Osteocyte (in vitro differentiated cells): ENCODE results near the gene FAM193B. TPM values are rescaled to one million over a fixed set of nuclear protein-coding genes. Genes with fewer than 3 reads are reported as not detected.

ENCODE experiments used
- DNase-seq: peaks from one replicate; pipeline ENCODE4 v3.0.0; 2021; ENCODE audit warnings: mixed read lengths; ENCODE audit not compliant: unreplicated experiment; ENCODE audit errors: extremely low spot score
- H3K27ac Mint-ChIP-seq: one replicate; pipeline ENCODE4 v1.8.0; 2021; ENCODE audit warnings: mild to moderate bottlenecking, mixed read lengths; ENCODE audit not compliant: unreplicated experiment
- H3K27me3 Mint-ChIP-seq: one replicate; pipeline ENCODE4 v1.8.0; 2021; ENCODE audit warnings: mixed read lengths; ENCODE audit not compliant: unreplicated experiment
- H3K36me3 Mint-ChIP-seq: one replicate; pipeline ENCODE4 v1.8.0; 2021; ENCODE audit warnings: mixed read lengths; ENCODE audit not compliant: unreplicated experiment
- H3K4me1 Mint-ChIP-seq: one replicate; pipeline ENCODE4 v1.8.0; 2021; ENCODE audit warnings: mixed read lengths; ENCODE audit not compliant: unreplicated experiment
- H3K4me3 Mint-ChIP-seq: one replicate; pipeline ENCODE4 v1.8.0; 2021; ENCODE audit warnings: mild to moderate bottlenecking, moderate library complexity, mixed read lengths; ENCODE audit not compliant: unreplicated experiment
- H3K9me3 Mint-ChIP-seq: one replicate; pipeline ENCODE4 v1.8.0; 2021; ENCODE audit warnings: mixed read lengths; ENCODE audit not compliant: unreplicated experiment
- CTCF ChIP-seq: fragments of 200-600 bp; sonication (generic); IDR thresholded peaks from 2 replicates; pipeline ENCODE4 v1.5.0; 2021; ENCODE audit warnings: antibody characterized with exemption, mild to moderate bottlenecking, moderate library complexity
- total RNA-seq: library from RNA; stranded (reverse); gene quantifications from 2 replicates; pipeline ENCODE4 v1.2.1, GENCODE V29; 2021

FAM193B gene
- total RNA-seq, 1 donor from 2014 or later: 97.2 TPM

- Mint-ChIP-seq H3K27me3 (no peaks in the 10 kb centered on the region), H3K27ac (peak overlapping the region; percentile 83), H3K4me3 (no peak overlapping the region), H3K36me3 (peaks cover 8% of the 10 kb centered on the region), H3K4me1 (peaks cover 51% of the 10 kb centered on the region), H3K9me3 (no peaks in the 10 kb centered on the region)
- DNase-seq: no peak
- no peak for TF ChIP-seq CTCF
Measured at GRCh38 chr5:177478711-177479646, 75.4 kb downstream of the FAM193B start.

- Mint-ChIP-seq H3K9me3 (no peaks in the 10 kb centered on the region), H3K4me1 (peaks cover 46% of the 10 kb centered on the region), H3K27ac (peak overlapping the region; percentile 83), H3K36me3 (peaks cover 5% of the 10 kb centered on the region), H3K27me3 (no peaks in the 10 kb centered on the region), H3K4me3 (no peak overlapping the region)
- TF ChIP-seq CTCF: no peak
- no peak for DNase-seq
Measured at GRCh38 chr5:177477701-177478477, 76.5 kb downstream of the FAM193B start.

- Mint-ChIP-seq H3K4me1 (peaks cover 47% of the 10 kb centered on the region), H3K36me3 (peaks cover 5% of the 10 kb centered on the region), H3K27ac (peak overlapping the region; percentile 34), H3K9me3 (no peaks in the 10 kb centered on the region), H3K27me3 (no peaks in the 10 kb centered on the region), H3K4me3 (no peak overlapping the region)
- no peak for TF ChIP-seq CTCF
- no peak for DNase-seq
Measured at GRCh38 chr5:177476531-177477233, 77.7 kb downstream of the FAM193B start.

- H3K36me3 Mint-ChIP-seq: peaks cover 5% of the 10 kb centered on the region
- peak overlapping the region; percentile 45 for H3K27ac Mint-ChIP-seq
- DNase-seq: no peak
- no peaks in the 10 kb centered on the region for H3K27me3 Mint-ChIP-seq
- H3K9me3 Mint-ChIP-seq: no peaks in the 10 kb centered on the region
- peaks cover 54% of the 10 kb centered on the region for H3K4me1 Mint-ChIP-seq
- H3K4me3 Mint-ChIP-seq: no peak overlapping the region
- no peak for TF ChIP-seq CTCF
Measured at GRCh38 chr5:177475563-177476427, 78.6 kb downstream of the FAM193B start.
